Psoas muscle (tissue), 8 donors: Measurements from ENCODE around the gene PPP2R2C. TPM values are rescaled to one million over a fixed set of nuclear protein-coding genes. Genes with fewer than 3 reads are reported as not detected.

Source experiments
- ATAC-seq, 4 donors: fragments of 200-7000 bp; cut with Tn5 transposase; one replicate each; pipeline ENCODE4 v1.9.1; 2020; ENCODE audit warnings: moderate library complexity in 3 of 4, mild to moderate bottlenecking in 2 of 4
- DNase-seq, 2 donors: peaks; one replicate each; pipeline ENCODE4 v3.0.0-alpha.2; 2020
- H3K27ac ChIP-seq: fragments of 200-600 bp; one replicate; pipeline ENCODE4 v1.8.0; 2022
- H3K27me3 ChIP-seq, 3 donors: fragments of 200-600 bp in 1 of 3; one replicate each; pipeline versions ENCODE4 v1.6.1 to v1.8.0; 2013 to 2022; ENCODE audit warnings: low read length in 2 of 3, mild to moderate bottlenecking in 2 of 3, moderate library complexity in 1 of 3; ENCODE audit not compliant: insufficient read depth in 3 of 3
- H3K36me3 ChIP-seq, 2 donors: fragments of 200-600 bp in 1 of 2; one replicate each; pipeline versions ENCODE4 v1.6.1 to v1.8.0; 2013 to 2022; ENCODE audit warnings: low read depth in 1 of 2, mild to moderate bottlenecking in 1 of 2, moderate library complexity in 1 of 2; ENCODE audit not compliant: insufficient read depth in 1 of 2
- H3K4me1 ChIP-seq: fragments of 200-600 bp; one replicate; pipeline ENCODE4 v1.8.0; 2022
- H3K4me3 ChIP-seq: fragments of 200-600 bp; one replicate; pipeline ENCODE4 v1.8.0; 2022; ENCODE audit warnings: mild to moderate bottlenecking
- H3K9me3 ChIP-seq: fragments of 200-600 bp; one replicate; pipeline ENCODE4 v1.8.0; 2022
- CTCF ChIP-seq: fragments of 200-600 bp; IDR thresholded peaks from one replicate; pipeline ENCODE4 v1.8.0; 2022; ENCODE audit warnings: antibody characterized with exemption
- WGBS, 3 donors: extraction: QIAGEN DNeasy Blood & Tissue Kit; methylation state at CpG; one replicate each; pipeline versions ENCODE4 v1.1.6 to v1.1.7; 2013; 5-methylcytosine and 5-hydroxymethylcytosine counted together
- intact Hi-C, 2 donors: fragments of 100-400 bp; cut with DNase I; formaldehyde crosslinking; loops; one replicate each; pipeline versions ENCODE4 v1.11.0 to v1.14.2; 2022
- polyA plus RNA-seq, 3 donors: library from polyadenylated mRNA; stranded (reverse); fragments of 200-250 nt; gene quantifications; one replicate each; pipeline ENCODE4 v1.2.3, GENCODE V29; 2013
- total RNA-seq, 4 donors: library from RNA; stranded (reverse); fragmentation: NEBNext Ultra II Directional in 2 of 4; extraction: Animal tissue kit (Norgen Biotek cat#: 25700) in 2 of 4; gene quantifications; one replicate each; pipeline versions ENCODE4 v1.2.1 to v1.2.4, GENCODE V29; 2021 to 2023
- donor health status: healthy with polysubstance abuse.
- donor health status: DM: no; HTN: no; CAD: no; lungs with moderate emphysema.
- donor health status: Bipolar disorder and iron deficiency.
- donor health status: healthy.
- donor health status: DM: yes; HTN: yes; CAD: no.
- donor health status: DM: no; HTN: no; CAD: no.
- donor health status: DM: no; HTN: no; CAD: no.
- donor health status: DM: yes; HTN: yes; CAD: no.

Gene PPP2R2C
- total and polyA plus RNA-seq, 7 donors: 0.08 to 3.2 (median 1.2) TPM

- Histone ChIP-seq H3K4me1 (no peaks in the 10 kb centered on the region), H3K9me3 (no peaks in the 10 kb centered on the region), H3K27me3 (peaks cover 0 to 44% (median 6%) of the 10 kb centered on the region in 3 donors), H3K4me3 (no peak overlapping the region), H3K36me3 (no peaks in the 10 kb centered on the region), H3K27ac (no peak overlapping the region)
- ATAC-seq (no peak), DNase-seq (no peak)
- TF ChIP-seq CTCF: no peak
- intact Hi-C loops: no loop called here
- WGBS, 3 donors: 41 to 65% (median 53%) methylated on average over 11 of the region's 11 CpGs
These were observed 128.4 kb downstream of the PPP2R2C start for GRCh38 chr4:6343939-6344408.

DNA sequence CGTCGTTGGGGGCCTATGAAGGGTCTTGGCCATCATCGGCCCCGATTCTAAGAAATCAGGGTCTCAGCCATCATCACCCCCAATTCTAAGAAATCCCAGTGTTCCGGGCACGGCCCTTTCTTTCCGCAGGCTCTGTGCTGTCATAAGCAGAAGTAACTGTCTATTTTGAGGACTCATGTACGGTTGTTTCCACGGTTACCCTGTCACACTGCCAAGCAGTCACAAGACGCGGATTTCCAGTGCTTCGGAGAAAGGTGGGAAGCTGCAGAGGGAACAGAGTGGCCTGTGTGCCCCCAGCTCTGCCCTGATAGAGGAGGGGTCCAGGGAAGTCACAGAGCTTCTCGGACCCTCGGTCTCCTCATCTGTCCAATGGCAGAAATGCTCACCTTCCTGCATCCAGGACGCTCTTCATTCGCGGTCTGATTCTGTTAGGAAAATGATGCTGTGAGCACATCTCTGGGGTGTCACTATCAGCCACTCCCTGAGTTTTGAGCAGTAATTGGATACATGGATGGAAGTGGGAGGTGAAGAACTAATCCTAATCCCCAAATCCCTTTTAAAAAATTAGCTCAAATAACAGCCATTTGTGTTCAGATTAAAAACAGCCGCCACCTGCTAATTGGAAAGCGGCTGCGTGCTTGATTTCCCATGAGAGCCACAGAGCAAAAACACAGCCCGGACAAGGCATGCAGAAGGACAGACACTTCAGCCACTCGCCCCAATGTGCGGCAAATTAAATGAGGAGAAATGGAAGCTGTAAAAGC lies 129.7 kb downstream of the PPP2R2C start:
- no peak for TF ChIP-seq CTCF
- WGBS, 3 donors: 38 to 45% (median 42%) methylated on average over 23 of the region's 23 CpGs
- intact Hi-C loops: no loop called here
- peak in 1 of 2 donors; percentile 37 for DNase-seq
- H3K9me3 ChIP-seq: no peaks in the 10 kb centered on the region
- no peak overlapping the region for H3K4me3 ChIP-seq
- no peaks in the 10 kb centered on the region for H3K4me1 ChIP-seq
- H3K27ac ChIP-seq: no peak overlapping the region
- ATAC-seq: no peak
- H3K27me3 ChIP-seq: peaks cover 0 to 44% (median 6%) of the 10 kb centered on the region in 3 donors
- H3K36me3 ChIP-seq: no peaks in the 10 kb centered on the region

DNA sequence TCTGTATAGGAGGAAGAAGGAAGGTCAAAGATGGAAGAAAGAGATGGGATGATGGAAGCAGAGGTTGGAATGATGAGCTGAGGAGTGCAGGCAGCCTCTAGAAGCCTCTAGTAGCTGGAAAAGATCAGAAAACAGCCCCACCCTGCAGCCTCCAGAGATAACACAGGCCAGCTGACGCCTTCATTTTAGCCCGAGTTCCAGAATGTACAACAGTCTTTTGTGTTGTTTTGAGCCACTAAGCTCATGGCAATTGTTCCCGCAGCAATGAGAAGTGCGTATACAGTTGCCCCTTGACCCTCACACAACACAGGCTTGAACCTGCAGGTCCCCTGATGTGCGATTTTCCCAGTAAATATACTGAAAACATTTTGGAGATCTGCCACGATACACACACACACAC lies 130.7 kb downstream of the PPP2R2C start:
- ATAC-seq: no peak
- Histone ChIP-seq H3K4me1 (no peaks in the 10 kb centered on the region), H3K9me3 (no peaks in the 10 kb centered on the region), H3K4me3 (no peak overlapping the region), H3K27ac (no peak overlapping the region), H3K36me3 (no peaks in the 10 kb centered on the region), H3K27me3 (peaks cover 0 to 47% (median 6%) of the 10 kb centered on the region in 3 donors)
- no peak for TF ChIP-seq CTCF
- no peak for DNase-seq
- WGBS, 3 donors: 39 to 48% (median 42%) methylated on average over 6 of the region's 6 CpGs
- intact Hi-C loops: no loop called here

DNA sequence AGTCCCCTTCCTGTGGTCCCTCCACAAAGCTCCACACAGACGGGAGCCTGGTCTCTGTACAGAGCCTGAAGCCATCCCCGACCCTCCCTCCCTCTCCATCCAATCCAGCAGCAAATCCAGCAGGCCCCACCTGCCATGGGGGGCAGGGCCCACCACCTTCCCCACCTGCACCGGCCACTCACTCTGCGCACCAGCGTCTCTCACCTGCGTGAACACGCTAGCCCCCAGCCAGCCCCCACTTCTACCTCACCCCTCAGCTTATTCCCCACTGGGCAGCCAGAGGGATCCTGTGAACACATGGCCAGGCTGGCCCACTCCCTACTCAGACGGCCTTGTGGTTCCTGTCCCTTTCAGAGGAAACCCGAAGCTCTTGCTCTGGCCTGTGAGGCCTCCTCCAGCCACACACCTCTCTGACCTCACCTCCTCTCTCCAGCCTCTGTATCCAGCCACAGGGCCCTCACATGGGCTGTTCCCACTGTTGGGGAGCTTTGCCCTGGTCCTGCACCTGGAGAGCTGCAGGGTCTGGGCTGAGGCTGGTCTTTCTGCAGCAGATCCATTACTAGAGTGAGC lies 131.9 kb downstream of the PPP2R2C start:
- Histone ChIP-seq H3K27me3 (peaks cover 0 to 47% (median 6%) of the 10 kb centered on the region in 3 donors), H3K9me3 (no peaks in the 10 kb centered on the region), H3K27ac (no peak overlapping the region), H3K4me1 (no peaks in the 10 kb centered on the region), H3K36me3 (no peaks in the 10 kb centered on the region), H3K4me3 (no peak overlapping the region)
- no peak for ATAC-seq
- intact Hi-C loops: no loop called here
- WGBS, 3 donors: 53 to 60% (median 56%) methylated on average over 9 of the region's 9 CpGs
- DNase-seq: no peak
- TF ChIP-seq CTCF: no peak
